HepG2 (cell line): ENCODE measurements around the gene AK9. TPM values are rescaled to one million over a fixed set of nuclear protein-coding genes. Genes with fewer than 3 reads are reported as not detected.

Source experiments
- ATAC-seq: fragments of 200-7000 bp; cut with Tn5 transposase; 3 replicates; pipeline ENCODE4 v1.9.1; 2020; ENCODE audit warnings: mild to moderate bottlenecking, moderate library complexity
- BruUV-seq: library from RNA; stranded (reverse); fragments of 400-500 nt; replicated peaks from 2 replicates; lab custom pipeline; 2021; lab: Mats Ljungman, UMichigan
- CTCF ChIA-PET: fragments of 300-600 bp; formaldehyde crosslinking; extraction: SDS; loops from one replicate; lab custom pipeline; 2021; ENCODE audit warnings: low total read pairs, inconsistent platforms, low intra/inter-chr PET ratio; lab: Yijun Ruan, JAX
- POLR2A ChIA-PET: fragments of 350-600 bp; sonication (Branson Sonifier 250); formaldehyde crosslinking; loops from one replicate; lab custom pipeline; 2020; ENCODE audit warnings: antibody characterized with exemption, inconsistent platforms; lab: Yijun Ruan, JAX
- DNase-seq: peaks from one replicate; pipeline ENCODE4 v3.0.0-alpha.2; 2015; ENCODE audit warnings: low spot score
- FAIRE-seq: peaks from 3 replicates; lab custom pipeline; 2011; peaks lifted over from hg19 to GRCh38; lab: Jason Lieb, UNC
- H2AFZ ChIP-seq: one replicate; pipeline ENCODE4 v1.6.1; 2011; ENCODE audit warnings: low read length, inconsistent platforms
- H3K27ac ChIP-seq: fragments of 300-600 bp; 3 replicates; pipeline ENCODE4 v1.8.0; 2011; ENCODE audit warnings: mixed run types, mild to moderate bottlenecking, mixed read lengths, low read length, inconsistent platforms; ENCODE audit not compliant: insufficient read depth; ENCODE audit errors: extremely low read length
- H3K27me3 ChIP-seq, 2 experiments: fragments of 200-600 bp in 1 of 2; 2 replicates in 1 of 2; 3 replicates in 1 of 2; pipeline versions ENCODE4 v1.6.0 to v1.8.0; 2011; ENCODE audit warnings: low read length in 2 of 2, mild to moderate bottlenecking in 2 of 2, moderate library complexity in 2 of 2, inconsistent platforms in 1 of 2; ENCODE audit not compliant: insufficient read depth in 2 of 2, control insufficient read depth in 1 of 2
- H3K36me3 ChIP-seq, 2 experiments: fragments of 200-600 bp in 1 of 2; replicated peaks in 1 of 2; 2 replicates in 1 of 2; 3 replicates in 1 of 2; pipeline versions ENCODE4 v1.5.1 to v1.8.0; 2011; ENCODE audit warnings: low read length in 2 of 2, inconsistent platforms in 1 of 2; ENCODE audit not compliant: insufficient read depth in 2 of 2, control insufficient read depth in 1 of 2
- H3K4me1 ChIP-seq: 2 replicates; pipeline ENCODE4 v1.5.1; 2012; ENCODE audit warnings: low read length, inconsistent platforms; ENCODE audit not compliant: insufficient read depth
- H3K4me2 ChIP-seq: 2 replicates; pipeline ENCODE4 v1.6.0; 2011; ENCODE audit warnings: low read depth, low read length, inconsistent platforms
- H3K4me3 ChIP-seq, 3 experiments: fragments of 200-600 bp in 1 of 3; sonication (generic), shearing (Covaris generic) in 1 of 3; replicated peaks in 1 of 3; 2 replicates each; pipeline ENCODE4 v1.5.1; 2011 to 2016; ENCODE audit warnings: low read length in 3 of 3, inconsistent platforms in 2 of 3, low read depth in 2 of 3, mild to moderate bottlenecking in 2 of 3, control low read depth in 1 of 3, mixed read lengths in 1 of 3; ENCODE audit not compliant: insufficient read depth in 1 of 3
- H3K79me2 ChIP-seq: one replicate; pipeline ENCODE4 v1.6.1; 2011; ENCODE audit warnings: low read length, inconsistent platforms; ENCODE audit not compliant: insufficient read depth
- H3K9ac ChIP-seq: 2 replicates; pipeline ENCODE4 v1.6.0; 2011; ENCODE audit warnings: mild to moderate bottlenecking, low read depth, low read length, inconsistent platforms; ENCODE audit not compliant: insufficient read depth
- H3K9me3 ChIP-seq: 2 replicates; pipeline ENCODE4 v1.5.1; 2012; ENCODE audit warnings: mild to moderate bottlenecking, low read length
- H4K20me1 ChIP-seq: 2 replicates; pipeline ENCODE4 v1.6.0; 2011; ENCODE audit warnings: inconsistent platforms, mild to moderate bottlenecking, low read length, moderate library complexity; ENCODE audit not compliant: insufficient read depth
- BATF2 ChIP-seq: sonication (generic); formaldehyde crosslinking; IDR thresholded peaks from 2 replicates; pipeline ENCODE4 v1.8.0; 2022; ENCODE audit warnings: mild to moderate bottlenecking, missing genetic modification reagents, moderate library complexity
- FOSL2 ChIP-seq: sonication (generic); formaldehyde crosslinking; IDR thresholded peaks from 2 replicates; pipeline ENCODE4 v1.4.0; 2020; ENCODE audit warnings: missing genetic modification reagents
- HNRNPUL1 ChIP-seq: fragments of 200-400 bp; formaldehyde crosslinking; IDR thresholded peaks from 2 replicates; pipeline ENCODE4 v1.6.1; 2017; ENCODE audit warnings: low read depth, mild to moderate bottlenecking, low read length, moderate library complexity
- MEIS1 ChIP-seq: sonication (generic); formaldehyde crosslinking; IDR thresholded peaks from 2 replicates; pipeline ENCODE4 v1.9.0; 2021; ENCODE audit warnings: mild to moderate bottlenecking, missing genetic modification reagents, moderate library complexity, borderline replicate concordance
- MTERF4 ChIP-seq: sonication (generic); formaldehyde crosslinking; IDR thresholded peaks from 2 replicates; pipeline ENCODE4 v1.8.0; 2023; ENCODE audit warnings: mild to moderate bottlenecking, missing genetic modification reagents
- NBN ChIP-seq: fragments of 450-650 bp; conservative IDR thresholded peaks from 2 replicates; pipeline ENCODE4 v1.6.1; 2017
- SAP130 ChIP-seq: IDR thresholded peaks from 2 replicates; pipeline ENCODE4 v1.6.1; 2016; ENCODE audit warnings: low read depth
- ZFYVE20 ChIP-seq: sonication (generic); formaldehyde crosslinking; IDR thresholded peaks from 2 replicates; pipeline ENCODE4 v1.8.0; 2023; ENCODE audit warnings: low read depth, mild to moderate bottlenecking, moderate library complexity, missing genetic modification reagents, borderline replicate concordance
- ZNF24 ChIP-seq: fragments of 450-650 bp; IDR thresholded peaks from 2 replicates; pipeline ENCODE4 v1.6.1; 2017; ENCODE audit warnings: antibody characterized with exemption, mild to moderate bottlenecking
- ZNF383 ChIP-seq: sonication (generic); formaldehyde crosslinking; IDR thresholded peaks from 2 replicates; pipeline ENCODE4 v1.4.0; 2020; ENCODE audit warnings: missing genetic modification reagents, mild to moderate bottlenecking, borderline replicate concordance
- ZNF615 ChIP-seq: sonication (generic); formaldehyde crosslinking; IDR thresholded peaks from 2 replicates; pipeline ENCODE4 v1.5.0; 2020; ENCODE audit warnings: mild to moderate bottlenecking, missing genetic modification reagents, borderline replicate concordance
- ZNF772 ChIP-seq: sonication (generic); formaldehyde crosslinking; IDR thresholded peaks from 2 replicates; pipeline ENCODE4 v1.5.0; 2020; ENCODE audit warnings: mild to moderate bottlenecking, missing genetic modification reagents
- ZXDC ChIP-seq: sonication (generic); formaldehyde crosslinking; IDR thresholded peaks from 2 replicates; pipeline ENCODE4 v1.5.0; 2020; ENCODE audit warnings: mild to moderate bottlenecking, missing genetic modification reagents
- ZZZ3 ChIP-seq: sonication (generic); formaldehyde crosslinking; IDR thresholded peaks from 2 replicates; pipeline ENCODE4 v1.4.0; 2020; ENCODE audit warnings: missing genetic modification reagents, mild to moderate bottlenecking, borderline replicate concordance
- WGBS: methylation state at CpG from one replicate; pipeline ENCODE4 v1.1.6; 2017; ENCODE audit warnings: low lambda C conversion rate; 5-methylcytosine and 5-hydroxymethylcytosine counted together
- in situ Hi-C: cut with HindIII; loops from 2 replicates; pipeline ENCODE4 v1.10.0; 2017; ENCODE audit warnings: low pct_unique_long_range_greater_than_20kb; ENCODE audit not compliant: extremely low pct_ligation_motif_present
- intact Hi-C: fragments of 100-400 bp; cut with micrococcal nuclease; formaldehyde crosslinking; loops from one replicate; pipeline ENCODE4 v1.10.0; 2022; ENCODE audit not compliant: unreplicated experiment
- polyA plus RNA-seq, 8 experiments: library from polyadenylated mRNA; depleted of rRNA in 3 of 8; stranded (reverse) in 7 of 8; unstranded in 1 of 8; fragments of >200 nt; fragmentation: Illumina TruSeq in 4 of 8; extraction: Trizol in 4 of 8; gene quantifications; 2 replicates each; pipeline versions ENCODE4 v1.2.1 to v1.2.3, GENCODE V29; 2011 to 2016; ENCODE audit warnings: low read depth in 4 of 8, missing spikeins in 1 of 8, mixed read lengths in 1 of 8; ENCODE audit not compliant: insufficient read depth in 1 of 8
- total RNA-seq, 5 experiments: library from RNA; depleted of rRNA; stranded (reverse); fragments of >200 nt; fragmentation: Illumina TruSeq; extraction: Trizol; gene quantifications; 2 replicates each; pipeline ENCODE4 v1.2.3, GENCODE V29; 2016; ENCODE audit warnings: low read depth in 1 of 5
- TF ChIP-seq, protein P1 (sequence below): sonication (generic); formaldehyde crosslinking; IDR thresholded peaks from 2 replicates; pipeline ENCODE4 v1.4.0; 2020; ENCODE audit warnings: missing genetic modification reagents

AK9 gene
- total and polyA plus RNA-seq, 2 of the 13 experiments (the other 11 are each of a cell fraction or from before 2014, with no cell fraction given): 3.2 to 4.8 TPM

GRCh38 chr6:109498936-109499335, 192.1 kb downstream of the AK9 start:
- TF ChIP-seq, protein P1, sequence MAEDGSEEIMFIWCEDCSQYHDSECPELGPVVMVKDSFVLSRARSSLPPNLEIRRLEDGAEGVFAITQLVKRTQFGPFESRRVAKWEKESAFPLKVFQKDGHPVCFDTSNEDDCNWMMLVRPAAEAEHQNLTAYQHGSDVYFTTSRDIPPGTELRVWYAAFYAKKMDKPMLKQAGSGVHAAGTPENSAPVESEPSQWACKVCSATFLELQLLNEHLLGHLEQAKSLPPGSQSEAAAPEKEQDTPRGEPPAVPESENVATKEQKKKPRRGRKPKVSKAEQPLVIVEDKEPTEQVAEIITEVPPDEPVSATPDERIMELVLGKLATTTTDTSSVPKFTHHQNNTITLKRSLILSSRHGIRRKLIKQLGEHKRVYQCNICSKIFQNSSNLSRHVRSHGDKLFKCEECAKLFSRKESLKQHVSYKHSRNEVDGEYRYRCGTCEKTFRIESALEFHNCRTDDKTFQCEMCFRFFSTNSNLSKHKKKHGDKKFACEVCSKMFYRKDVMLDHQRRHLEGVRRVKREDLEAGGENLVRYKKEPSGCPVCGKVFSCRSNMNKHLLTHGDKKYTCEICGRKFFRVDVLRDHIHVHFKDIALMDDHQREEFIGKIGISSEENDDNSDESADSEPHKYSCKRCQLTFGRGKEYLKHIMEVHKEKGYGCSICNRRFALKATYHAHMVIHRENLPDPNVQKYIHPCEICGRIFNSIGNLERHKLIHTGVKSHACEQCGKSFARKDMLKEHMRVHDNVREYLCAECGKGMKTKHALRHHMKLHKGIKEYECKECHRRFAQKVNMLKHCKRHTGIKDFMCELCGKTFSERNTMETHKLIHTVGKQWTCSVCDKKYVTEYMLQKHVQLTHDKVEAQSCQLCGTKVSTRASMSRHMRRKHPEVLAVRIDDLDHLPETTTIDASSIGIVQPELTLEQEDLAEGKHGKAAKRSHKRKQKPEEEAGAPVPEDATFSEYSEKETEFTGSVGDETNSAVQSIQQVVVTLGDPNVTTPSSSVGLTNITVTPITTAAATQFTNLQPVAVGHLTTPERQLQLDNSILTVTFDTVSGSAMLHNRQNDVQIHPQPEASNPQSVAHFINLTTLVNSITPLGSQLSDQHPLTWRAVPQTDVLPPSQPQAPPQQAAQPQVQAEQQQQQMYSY (CRISPR knock-in tag): no peak
- TF ChIP-seq MTERF4 (CRISPR knock-in tag): no peak
- no peak for TF ChIP-seq BATF2
- TF ChIP-seq ZXDC (CRISPR knock-in tag): no peak
- no peak for TF ChIP-seq ZNF772 (CRISPR knock-in tag)
- TF ChIP-seq SAP130: no peak
- no peak for TF ChIP-seq NBN
- no peak for TF ChIP-seq ZFYVE20 (CRISPR knock-in tag)
- no peak for TF ChIP-seq ZNF24
- TF ChIP-seq ZZZ3: no peak
- TF ChIP-seq MEIS1 (CRISPR knock-in tag): no peak
- TF ChIP-seq HNRNPUL1: no peak
- TF ChIP-seq ZNF383 (CRISPR knock-in tag): no peak
- TF ChIP-seq FOSL2 (CRISPR knock-in tag): no peak
- no peak for TF ChIP-seq ZNF615 (CRISPR knock-in tag)
- intact Hi-C loops: no loop called here
- Histone ChIP-seq H2AFZ (no peak overlapping the region), H3K79me2 (no peaks in the 10 kb centered on the region), H3K36me3 (no peaks in the 10 kb centered on the region), H3K9ac (no peak overlapping the region), H3K4me1 (peaks cover 13% of the 10 kb centered on the region; the same call in 1 of the 2 replicates), H3K4me3 (no peak overlapping the region), H3K27me3 (peaks cover 0 to 31% of the 10 kb centered on the region in 2 experiments; a peak in 3 of 5 replicates), H4K20me1 (no peaks in the 10 kb centered on the region), H3K9me3 (no peaks in the 10 kb centered on the region), H3K27ac (no peak overlapping the region), H3K4me2 (no peak overlapping the region)
- ChIA-PET POLR2A (no interaction called here), CTCF (no interaction called here)
- DNase-seq (no peak), ATAC-seq (no peak), FAIRE-seq (no peak)
- in situ Hi-C loops: no loop called here
- no TSS peak for BruUV-seq
- WGBS: 37% methylated on average over 2 of the region's 2 CpGs
